Stimulated activated CD8-positive, alpha-beta memory T cell treated with anti-CD3 and anti-CD28 coated beads, Interleukin-4, amount 100 ng/mL, for 24 hours (primary cell): ENCODE measurements around the gene GPD1.
"Not testable (repeated sequence)": the region's sequence is repeated elsewhere in the genome, so short reads cannot be mapped to it uniquely, and the experiment has no call there.

Experiments
- DNase-seq: peaks from one replicate; pipeline ENCODE4 v3.0.0-alpha.2; 2020; ENCODE audit warnings: low read depth

The GPD1 gene

GRCh38 chr12:50073712-50074111 lies 30.1 kb upstream of the GPD1 start:
- DNase-seq = no peak

- peak; percentile 72 for DNase-seq
Measured at GRCh38 chr12:50074936-50075807, 28.6 kb upstream of the GPD1 start.

GRCh38 chr12:50075808-50076170 lies 28.0 kb upstream of the GPD1 start:
- DNase-seq = no peak

- DNase-seq = no peak
Measured at GRCh38 chr12:50077099-50077498, 26.7 kb upstream of the GPD1 start.

- DNase-seq = no peak
Measured at GRCh38 chr12:50078281-50078680, 25.5 kb upstream of the GPD1 start.

- DNase-seq = no peak
Measured at GRCh38 chr12:50079771-50080170, 24.0 kb upstream of the GPD1 start.

- no peak for DNase-seq
Measured at GRCh38 chr12:50081096-50081808, 22.6 kb upstream of the GPD1 start.

GRCh38 chr12:50082644-50083043 lies 21.2 kb upstream of the GPD1 start:
- no peak for DNase-seq

GRCh38 chr12:50083301-50083700 lies 20.5 kb upstream of the GPD1 start:
- no peak for DNase-seq

GRCh38 chr12:50084409-50084774 lies 19.4 kb upstream of the GPD1 start:
- DNase-seq = not testable (repeated sequence)

- peak; percentile 85 for DNase-seq
Measured at GRCh38 chr12:50084775-50085614, 18.8 kb upstream of the GPD1 start, which contains the start of gene SMARCD1. TSS of gene SMARCD1 (plus strand) at chr12:50085342. CDS start at chr12:50085370, 28 bp downstream.

GRCh38 chr12:50085615-50086072 lies 18.2 kb upstream of the GPD1 start:
- no peak for DNase-seq

- DNase-seq = no peak
Measured at GRCh38 chr12:50086148-50086547, 17.7 kb upstream of the GPD1 start.

GRCh38 chr12:50087151-50087550 lies 16.7 kb upstream of the GPD1 start:
- DNase-seq = no peak

GRCh38 chr12:50087995-50088394 lies 15.8 kb upstream of the GPD1 start:
- no peak for DNase-seq

GRCh38 chr12:50088577-50089335 lies 15.1 kb upstream of the GPD1 start:
- peak; percentile 25 for DNase-seq

- no peak for DNase-seq
Measured at GRCh38 chr12:50089730-50090129, 14.1 kb upstream of the GPD1 start.

- no peak for DNase-seq
Measured at GRCh38 chr12:50090391-50090790, 13.4 kb upstream of the GPD1 start.

GRCh38 chr12:50097952-50098351 lies 5.9 kb upstream of the GPD1 start:
- no peak for DNase-seq

GRCh38 chr12:50099302-50100008 lies 4.4 kb upstream of the GPD1 start:
- no peak for DNase-seq

GRCh38 chr12:50100561-50100960 lies 3.2 kb upstream of the GPD1 start:
- no peak for DNase-seq
